NCI-H187 (cell line): ENCODE measurements around the gene ADAM30.
A peak's percentile ranks its signal among the peaks of the same experiment; 100 is the strongest.

Experiments
- DNase-seq, 2 experiments: peaks; one replicate each; lab custom pipeline; 2025; lab: John Stamatoyannopoulos, UW

The ADAM30 gene

DNA sequence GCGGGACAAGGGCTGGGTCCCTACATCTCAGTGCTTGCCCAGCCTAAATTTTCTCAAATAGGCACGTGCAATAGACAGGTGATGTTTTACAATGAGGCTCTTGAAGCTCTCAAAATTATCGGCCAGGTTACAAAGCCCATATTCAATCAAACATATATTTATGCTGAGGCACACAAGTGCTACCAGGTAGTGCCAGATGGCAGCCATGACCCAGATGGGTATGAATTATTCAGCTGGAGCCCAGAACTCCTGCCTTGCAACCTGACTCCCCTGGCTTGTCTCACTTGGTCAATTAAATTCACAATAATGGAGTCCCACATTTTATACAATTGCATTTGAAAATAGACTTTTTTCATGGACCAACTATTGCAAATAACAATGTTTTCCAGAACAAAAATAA is 12.3 kb upstream of the ADAM30 start:
- peak in 1 of 2 experiments; percentile 51 for DNase-seq

DNA sequence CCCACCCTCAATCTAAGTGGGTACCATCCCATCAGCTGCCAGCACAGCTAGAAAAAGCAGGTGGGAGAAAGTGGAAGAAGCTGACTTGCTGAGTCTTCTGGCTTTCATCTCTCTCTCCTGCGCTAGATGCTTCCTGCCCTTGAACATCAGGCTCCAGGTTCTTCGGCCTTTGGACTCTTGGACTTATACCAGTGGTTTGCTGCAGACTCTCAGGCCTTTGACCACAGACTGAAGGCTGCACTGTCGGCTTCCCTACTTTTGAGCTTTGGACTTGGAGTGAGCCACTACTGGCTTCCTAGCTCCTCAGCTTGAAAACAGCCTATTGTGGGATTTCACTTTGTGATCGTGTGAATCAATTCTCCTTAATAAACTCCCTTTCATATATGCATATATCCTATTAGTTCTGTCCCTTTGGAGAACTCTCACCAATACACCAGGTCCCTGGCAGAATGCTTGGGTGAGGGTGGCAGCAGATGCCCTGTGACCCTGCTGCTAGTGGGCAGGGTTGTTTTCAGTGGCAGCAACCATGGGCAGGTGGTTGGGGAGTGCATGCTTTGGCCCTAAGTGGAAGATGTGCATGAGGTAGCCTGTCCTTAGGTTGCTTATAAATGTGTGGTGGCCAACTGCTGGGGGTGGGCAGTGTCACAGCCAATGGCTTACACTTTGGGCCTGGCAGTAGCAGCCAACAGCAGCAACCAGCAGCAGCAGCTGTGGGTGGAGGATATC is 10.8 kb upstream of the ADAM30 start:
- no peak for DNase-seq

DNA sequence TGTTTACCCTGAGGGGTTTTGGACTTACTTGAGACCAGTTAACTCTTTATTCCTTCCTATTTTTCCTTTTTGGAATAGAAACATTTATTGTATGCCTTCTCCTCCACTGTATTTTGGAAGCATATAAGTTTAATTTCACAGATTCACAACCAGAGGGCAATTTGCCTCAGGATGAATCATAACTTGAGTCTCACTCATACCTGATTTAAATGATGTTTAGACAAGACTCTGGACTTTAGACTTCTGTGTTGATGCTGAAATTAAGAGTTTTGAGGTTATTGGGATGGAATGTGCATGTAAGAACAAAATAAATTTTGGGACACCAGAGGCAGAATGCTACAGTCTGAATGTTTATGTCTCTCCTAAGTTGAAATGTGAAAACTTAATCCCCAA is 7.1 kb upstream of the ADAM30 start:
- DNase-seq, result no peak

DNA sequence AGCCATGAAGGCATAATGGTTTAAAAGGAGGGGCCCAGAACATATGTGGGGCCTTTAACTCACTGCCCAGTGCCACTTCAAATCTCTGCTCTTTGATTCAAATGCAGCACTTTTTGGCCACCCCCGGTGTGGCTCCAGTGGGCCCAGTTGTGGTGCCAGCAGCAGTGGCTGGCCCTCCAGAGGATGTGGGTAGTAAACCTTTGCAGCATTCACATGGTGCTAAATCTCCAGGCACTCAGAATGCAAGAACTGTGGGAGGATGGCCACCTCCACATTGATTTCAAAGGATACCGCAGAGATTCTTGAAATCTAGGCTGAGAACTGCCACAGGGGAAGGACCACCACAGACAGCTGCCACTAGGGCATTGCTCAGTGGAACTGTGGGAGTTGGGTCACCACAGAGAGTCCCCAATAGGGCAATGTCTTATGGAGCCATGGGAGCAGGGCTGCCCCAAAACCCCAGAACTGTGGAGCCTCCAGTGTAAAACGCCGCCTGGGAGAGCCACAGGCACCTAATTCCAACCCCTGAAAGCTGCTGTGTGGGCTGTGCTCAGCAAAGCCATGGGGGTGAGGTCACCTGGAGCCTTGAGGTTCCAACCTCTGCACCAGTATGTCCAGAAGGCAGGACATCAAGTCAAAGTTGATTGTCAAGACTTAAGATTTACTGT is 6.6 kb upstream of the ADAM30 start:
- no peak for DNase-seq

DNA sequence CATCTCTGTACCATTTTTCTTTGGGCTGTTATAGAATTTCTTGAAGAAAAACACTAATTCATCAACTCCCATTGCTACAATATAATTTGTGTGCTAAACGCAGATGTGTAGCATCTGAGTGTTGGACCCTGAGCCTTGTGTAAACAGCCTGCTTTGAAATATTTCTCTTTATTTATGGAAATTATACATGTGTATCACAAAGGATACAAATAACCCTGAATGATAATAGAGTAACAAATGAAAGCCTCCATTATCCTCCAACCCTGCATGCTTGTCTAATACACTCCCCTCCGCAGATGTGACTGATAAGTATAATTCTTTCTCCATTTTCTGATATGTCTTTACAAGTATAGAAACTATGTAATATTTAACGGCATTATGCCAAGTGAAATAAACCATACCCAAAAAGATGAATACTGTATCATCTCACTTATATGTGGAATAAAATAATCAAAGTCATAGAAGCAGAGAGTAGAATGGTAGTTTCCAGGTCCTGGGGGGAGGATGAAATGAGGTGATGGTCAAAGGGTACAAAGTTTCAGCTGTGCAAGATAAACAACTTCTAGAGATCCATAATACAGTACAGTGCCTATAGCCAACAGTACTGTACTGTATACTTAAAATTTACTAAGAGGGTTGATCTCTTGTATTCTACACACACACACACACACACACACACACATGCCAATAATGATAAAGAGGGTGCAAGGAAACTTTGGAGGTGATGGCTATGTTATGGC is 2.8 kb upstream of the ADAM30 start:
- DNase-seq, result no peak

DNA sequence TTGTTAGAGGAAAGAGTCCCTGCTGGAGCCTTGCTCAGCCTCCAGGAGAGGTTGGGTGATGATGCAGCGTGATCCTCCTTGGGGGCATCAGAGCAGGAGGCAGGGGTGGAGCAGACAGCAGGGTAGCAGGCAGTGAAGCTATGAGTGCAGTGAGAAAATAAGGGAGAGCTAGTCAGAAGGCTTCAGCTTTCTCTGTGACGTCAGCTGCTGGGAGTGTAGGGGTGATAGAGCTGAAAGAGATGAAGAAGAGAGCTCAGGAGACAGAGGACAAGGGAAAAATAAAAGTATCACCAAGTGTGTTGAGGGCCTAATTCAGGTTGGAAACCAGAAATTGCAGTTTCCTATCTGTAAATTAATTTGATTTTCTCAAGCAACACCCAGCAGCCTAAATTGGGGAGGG is 2.2 kb upstream of the ADAM30 start:
- no peak for DNase-seq

DNA sequence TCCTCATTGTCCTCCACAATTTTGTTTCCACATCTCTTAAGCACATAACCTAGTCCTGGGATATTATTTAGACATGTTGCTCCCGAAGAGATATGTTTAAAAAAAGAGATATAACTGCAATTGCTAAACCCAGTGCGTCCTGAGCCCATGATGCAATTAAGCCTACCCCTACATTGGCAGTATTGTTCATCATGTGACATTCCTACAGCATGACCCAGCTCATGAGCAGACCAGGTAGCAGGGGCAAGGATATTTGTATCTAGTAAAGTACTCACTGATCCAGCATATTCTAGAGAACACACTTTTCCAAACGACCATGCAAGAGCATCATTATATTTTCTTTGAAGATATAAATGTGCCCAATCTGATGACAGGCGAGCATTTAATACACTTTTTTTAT is 1.2 kb downstream of the ADAM30 start:
- no peak for DNase-seq

DNA sequence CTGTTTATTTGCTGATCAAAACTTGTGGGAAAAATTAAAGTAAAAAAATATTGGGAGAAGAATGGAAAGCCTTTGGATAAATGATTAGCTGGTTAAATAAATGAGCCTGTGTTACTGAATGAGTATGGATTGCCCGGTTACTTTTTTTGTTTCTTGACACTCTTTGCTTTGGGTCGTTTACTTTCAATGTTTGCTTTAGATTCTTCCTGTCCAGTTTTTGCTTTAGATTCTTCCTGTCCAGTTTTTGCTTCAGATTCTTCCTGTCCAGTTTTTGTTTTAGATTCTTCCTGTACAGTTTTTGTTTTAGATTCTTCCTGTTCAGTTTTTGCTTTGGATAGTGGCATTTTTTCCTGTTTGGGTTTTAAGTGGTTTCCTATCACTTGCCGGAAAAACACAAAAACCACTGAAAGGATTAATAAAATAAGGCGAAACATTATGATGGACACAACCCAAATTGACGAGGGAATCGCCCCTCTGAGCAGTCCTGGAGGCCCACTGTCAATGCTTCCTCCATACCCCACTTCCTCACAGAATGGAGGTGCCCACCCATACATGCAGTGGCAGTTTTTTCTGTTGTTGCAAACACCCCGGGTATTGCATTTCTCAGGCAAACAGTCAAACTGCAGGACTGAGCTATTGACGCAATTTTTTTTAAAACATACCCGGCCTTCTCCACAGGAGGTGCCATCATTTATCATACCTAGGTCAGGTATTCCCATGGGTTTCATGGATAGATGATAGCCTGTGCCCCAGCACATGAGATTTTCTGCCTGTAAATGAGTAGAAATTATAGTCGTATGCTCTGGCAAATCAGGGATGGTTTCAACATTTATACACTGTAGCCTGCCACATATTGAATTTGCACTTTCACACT is 2.3 kb downstream of the ADAM30 start:
- DNase-seq, result no peak

DNA sequence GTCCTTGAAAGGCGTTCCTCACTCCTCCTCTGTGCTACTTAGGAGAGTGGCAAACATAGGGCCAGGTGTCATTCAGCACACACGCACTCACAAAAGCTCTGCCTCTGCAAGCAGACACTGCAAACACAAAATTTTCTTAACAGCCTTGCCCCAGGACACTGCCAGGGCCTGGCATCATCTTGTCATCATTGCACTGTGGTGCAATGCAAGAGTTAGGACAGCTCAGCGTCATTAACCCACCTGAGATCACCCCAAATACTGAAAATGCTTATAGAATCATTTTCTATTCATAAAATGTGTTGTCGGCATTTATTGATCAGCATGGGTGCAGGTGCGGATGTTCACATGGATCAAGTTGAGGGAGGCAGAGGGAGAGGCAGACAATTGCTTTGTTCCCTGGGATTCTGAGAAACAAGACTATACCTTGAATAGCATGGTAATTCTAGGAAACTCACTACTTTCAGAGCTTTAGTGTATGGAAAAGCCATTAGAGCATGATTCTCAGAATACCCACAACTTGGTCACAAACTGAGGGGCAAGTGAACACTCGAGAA is 3.0 kb downstream of the ADAM30 start:
- no peak for DNase-seq

DNA sequence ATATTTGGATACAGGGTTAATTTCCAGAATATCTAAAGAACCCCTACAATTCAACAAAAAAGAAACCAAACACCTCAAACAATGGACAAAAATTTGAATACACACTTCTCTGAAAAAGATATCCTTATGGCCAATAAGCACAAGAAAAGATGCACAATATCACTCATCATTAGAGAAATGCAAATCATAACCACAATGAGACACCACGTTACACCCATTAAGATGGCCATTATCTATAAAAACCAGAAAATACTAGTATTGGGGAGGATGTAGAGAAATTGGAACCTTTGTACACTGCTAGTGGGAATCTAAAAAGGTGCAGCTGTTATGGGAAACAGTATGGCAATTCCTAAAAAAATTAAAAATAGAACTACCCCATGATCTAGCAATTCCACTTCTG is 4.9 kb downstream of the ADAM30 start:
- DNase-seq, result no peak

DNA sequence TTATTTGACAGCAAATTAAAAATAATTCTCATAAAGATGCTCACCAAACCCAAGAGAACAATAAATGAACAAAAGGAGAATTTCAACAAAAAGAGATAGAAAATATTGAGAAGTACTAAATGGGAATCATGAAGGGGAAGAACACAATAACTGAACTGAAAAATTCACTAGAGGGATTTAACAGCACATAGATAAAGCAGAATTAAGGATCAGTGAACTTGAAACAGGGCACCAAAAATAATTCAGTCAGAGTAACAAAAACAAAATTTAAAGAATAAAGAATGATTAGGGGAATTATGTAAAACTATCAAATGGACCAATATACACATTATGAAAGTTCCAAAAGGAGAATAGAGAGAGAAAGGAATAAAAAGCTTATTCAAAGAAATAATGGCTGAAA is 7.8 kb downstream of the ADAM30 start:
- no peak for DNase-seq

DNA sequence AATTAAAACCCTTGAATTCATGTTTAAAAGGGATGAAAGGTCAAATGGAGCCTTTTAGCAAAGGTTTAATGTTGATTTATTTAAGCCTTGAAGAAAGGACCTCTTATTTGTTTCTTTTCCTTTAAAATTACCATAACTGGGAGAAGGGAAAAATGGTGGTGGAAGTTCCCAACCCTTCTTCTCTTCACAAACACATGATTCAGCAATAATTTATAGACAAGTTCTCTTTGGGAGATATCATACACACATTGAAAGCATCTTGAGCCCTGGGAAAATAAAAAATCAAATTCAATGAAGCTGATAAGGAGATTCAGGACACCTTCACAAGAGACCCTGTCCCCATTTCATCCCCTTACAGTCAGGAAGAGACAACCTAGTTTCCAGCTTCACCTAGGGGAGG is 8.9 kb downstream of the ADAM30 start:
- no peak for DNase-seq

DNA sequence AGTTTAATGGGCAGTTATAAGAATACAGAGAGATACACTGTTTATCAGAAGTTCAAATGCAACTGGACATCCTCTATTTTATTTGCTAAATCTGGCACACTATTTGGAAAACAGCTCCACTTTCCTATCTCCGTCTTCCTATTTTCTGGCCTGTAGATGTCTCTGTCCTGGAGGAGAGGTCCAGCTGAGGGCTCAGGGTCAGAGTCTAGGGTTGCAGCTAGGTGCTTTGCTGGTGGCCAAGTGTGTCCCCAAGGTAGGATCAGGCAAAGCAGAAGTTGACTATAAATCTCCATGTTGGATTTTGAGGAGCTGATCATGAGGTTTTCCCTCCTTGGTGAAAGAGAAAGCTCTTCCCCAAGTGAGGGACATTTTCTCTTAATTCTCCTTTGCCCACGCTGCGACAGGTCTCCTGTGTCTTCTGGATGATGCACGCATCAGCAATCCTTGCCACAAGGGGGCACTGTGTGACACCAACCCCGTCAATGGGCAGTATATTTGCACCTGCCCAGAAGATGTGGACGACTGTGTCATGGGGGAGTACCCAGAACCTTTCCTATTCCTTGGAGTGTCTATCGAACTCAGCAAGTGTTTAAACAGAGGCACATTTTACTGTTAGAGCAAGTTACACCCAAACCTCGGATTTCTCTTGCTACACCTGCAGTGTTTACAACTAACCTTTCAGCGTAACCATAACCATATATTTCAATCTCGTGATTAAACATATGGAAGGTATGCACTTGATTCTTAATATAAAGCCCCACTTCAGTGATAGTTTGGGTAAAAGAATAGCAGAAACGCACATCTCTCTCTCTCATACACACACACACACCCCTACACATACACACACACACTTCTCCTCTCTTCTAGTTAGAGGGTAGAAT is 10.2 kb downstream of the ADAM30 start:
- DNase-seq, result peak; percentile 21 to 45

DNA sequence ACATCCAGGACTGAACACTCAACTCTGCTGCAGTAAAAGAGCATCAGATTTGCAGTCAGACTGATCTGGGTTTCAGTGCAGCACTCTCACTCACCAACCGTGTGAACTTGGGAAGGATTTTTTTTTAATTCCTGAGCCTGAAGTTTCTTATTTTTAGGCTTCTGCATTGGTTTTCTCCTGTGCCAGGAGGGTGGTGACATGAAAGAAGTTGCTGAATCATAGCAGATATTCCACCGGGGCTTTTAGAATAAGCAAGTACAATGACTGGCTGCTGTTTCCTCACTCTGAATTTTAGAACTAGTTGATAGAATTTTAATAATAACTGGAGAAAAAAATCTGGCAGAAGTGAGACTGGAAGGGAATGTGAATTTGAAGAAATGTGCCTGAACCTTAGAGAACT is 11.6 kb downstream of the ADAM30 start:
- no peak for DNase-seq

DNA sequence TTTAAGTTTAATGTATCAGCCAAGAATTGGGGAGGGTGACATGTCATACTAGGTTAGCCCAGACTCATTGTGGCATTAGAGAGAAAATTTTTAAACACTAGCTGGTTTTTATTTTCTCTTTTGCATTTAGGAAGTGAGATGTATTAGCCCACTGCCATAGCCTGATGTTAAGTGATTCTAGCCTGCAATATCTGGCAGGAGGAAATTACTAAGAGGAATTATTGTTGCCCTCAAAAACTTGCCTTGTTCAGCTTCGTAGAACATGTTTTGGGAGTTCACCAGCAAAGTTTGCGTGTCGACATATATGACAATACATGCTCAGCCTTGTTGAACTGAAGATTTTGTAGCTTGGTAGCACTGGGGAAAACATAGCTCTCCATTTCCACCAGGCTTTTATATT is 12.5 kb downstream of the ADAM30 start:
- no peak for DNase-seq

DNA sequence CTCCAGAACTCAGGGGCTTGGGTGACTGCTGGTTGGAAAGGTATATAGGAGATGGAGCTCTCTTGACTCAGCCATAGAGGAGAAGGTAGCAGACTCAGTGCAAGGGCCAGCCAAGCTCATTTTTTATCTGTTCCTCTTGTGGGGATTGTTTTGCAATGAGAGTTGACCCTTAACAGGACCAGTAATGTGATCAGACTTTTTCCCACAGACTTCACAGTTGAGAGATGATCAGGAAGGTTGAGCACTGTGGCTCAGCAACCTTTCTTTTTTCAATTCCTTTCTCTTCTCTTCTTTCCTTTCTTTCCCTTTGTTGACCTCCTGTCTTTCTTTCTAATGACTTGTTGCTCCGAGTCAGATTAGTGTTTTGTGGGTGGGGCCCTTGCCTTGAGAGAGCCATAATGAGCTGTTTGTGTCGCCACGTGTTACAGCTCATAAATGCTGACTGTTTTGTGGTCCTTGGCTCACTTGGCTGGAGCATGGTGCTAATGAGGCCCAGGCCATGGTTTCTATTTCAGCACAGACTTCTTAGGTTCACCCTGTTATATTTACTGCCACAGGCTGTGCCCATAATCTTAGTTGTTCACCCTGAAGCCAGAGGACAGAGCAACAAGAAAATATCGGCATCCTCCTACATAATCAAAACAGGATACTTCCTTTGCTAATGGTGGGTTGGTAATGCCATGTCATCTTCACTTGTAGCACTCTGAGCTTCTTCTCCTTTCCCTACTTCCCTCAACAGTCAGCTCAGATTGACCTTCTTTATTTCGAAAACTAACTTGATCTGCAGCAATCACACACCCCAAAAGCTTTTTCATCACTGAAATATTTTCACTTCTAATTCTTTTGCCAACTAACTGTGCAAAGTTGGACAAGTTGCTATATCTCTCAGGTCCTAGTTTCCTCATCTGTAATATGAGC is 13.9 kb downstream of the ADAM30 start:
- no peak for DNase-seq

DNA sequence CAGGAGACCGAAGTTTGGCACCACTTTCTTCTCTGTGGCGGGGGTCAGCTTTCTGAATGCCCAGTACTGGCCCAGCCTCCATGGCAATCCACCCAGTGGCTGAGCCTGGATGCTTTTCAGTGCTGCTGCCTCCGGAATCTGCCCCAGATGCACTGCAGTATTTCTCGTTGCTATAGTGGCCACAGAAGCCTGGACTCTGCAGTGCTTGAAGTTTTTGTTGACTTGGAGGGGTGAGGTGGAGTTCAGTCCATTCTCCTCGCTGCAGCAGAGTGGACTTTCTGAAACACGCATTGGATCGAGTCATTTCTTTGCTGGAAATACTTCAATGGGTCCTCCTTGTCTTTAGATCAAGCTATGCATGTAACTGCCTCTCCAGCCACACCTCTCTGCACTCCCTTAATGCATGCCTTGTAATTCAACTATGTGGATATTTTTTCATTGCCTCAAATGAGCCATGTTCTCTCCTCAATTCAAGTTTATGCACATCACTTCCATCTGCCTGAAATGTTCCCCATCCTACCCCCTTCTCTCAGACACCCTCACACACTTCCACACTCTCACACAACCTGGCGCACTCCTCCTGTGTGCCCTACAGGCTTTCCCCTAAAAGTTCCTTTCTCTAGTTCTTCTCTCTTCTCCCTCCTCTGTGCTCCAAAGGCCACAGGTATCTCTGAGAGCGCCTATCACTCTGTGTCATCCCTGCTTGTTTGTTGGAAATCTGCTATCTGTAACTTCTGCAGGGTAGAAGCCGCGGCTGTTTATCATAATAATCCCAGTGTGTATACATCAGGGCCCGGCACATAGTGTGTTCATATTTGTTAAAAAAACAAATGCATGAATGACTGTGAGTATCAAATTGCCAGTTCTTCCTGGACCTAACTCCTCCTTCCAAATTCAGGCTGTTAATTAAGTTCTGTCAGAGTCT is 16.5 kb downstream of the ADAM30 start:
- no peak for DNase-seq

DNA sequence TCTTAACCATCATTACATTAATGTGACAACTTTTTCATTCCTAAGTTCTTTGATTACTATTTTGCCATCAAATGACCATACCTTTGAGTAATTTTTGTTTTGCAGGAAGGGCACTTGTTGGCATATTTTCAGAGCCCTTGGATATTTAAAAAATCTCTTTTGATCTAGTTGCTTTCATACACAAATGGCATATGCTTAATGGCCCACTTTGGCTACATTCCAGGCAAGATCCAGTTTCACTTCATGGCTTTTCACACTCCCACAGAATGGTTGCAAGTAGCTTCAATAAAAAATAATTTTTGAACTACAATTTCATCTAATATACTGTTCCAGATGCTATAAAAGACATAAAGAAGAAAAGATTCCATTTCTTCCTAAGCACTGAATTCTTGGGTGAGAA is 18.1 kb downstream of the ADAM30 start:
- peak in 1 of 2 experiments; percentile 11 for DNase-seq

DNA sequence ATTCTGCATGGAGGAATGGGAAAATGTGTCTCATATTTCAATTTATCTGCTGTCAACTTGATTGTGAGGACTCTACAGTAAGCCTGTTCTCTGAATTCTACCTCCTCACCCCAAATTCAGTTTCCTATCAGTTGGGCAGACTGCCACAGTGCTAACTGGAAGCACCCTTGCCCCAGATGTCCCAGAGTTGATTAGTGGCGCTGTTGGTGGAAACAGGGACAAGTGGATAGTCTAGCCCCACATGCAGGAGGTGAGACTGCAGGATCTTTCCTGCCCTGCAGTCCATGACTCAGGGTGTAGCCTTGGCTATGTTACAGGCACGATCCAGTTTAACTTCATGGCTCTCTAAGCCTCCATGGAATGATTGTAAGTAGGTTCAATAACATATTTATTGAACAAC is 22.1 kb downstream of the ADAM30 start:
- no peak for DNase-seq
